OCI-LY7 (cell line): ENCODE measurements around the gene TCF12.

ENCODE experiments used
- EZH2phosphoT487 ChIP-seq: fragments of 200-600 bp; sonication (generic); IDR thresholded peaks from 2 replicates; pipeline ENCODE4 v1.6.1; 2018; ENCODE audit warnings: low read depth, borderline replicate concordance, mild to moderate bottlenecking, mixed run types, antibody characterized with exemption, low read length, moderate library complexity, mixed read lengths
- TF ChIP-seq, protein P1 (sequence below): fragments of 200-600 bp; sonication (generic); conservative IDR thresholded peaks from 2 replicates; pipeline ENCODE4 v1.5.1; 2014; ENCODE audit warnings: mild to moderate bottlenecking, antibody characterized with exemption, low read length, moderate library complexity, mixed read lengths

DNA sequence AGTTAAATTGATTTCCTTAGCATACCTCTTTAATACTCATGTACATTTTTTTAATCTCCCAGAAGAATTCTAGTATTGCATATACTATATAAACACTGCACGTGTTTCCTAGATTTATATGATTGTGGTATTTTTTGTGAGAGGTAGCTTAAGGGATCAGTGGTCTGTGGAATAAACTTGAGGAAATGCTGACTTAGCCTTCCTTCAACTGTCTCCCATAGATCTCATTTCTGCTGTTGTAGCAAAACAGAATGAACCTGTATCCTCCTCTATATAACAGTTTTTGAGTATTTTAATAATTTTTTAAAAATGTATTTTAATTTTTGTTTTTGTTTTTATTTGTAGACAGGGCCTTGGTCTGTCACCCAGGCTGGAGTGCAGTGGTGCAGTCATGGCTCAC, 86.8 kb downstream of the TCF12 start:
- TF ChIP-seq, protein P1, sequence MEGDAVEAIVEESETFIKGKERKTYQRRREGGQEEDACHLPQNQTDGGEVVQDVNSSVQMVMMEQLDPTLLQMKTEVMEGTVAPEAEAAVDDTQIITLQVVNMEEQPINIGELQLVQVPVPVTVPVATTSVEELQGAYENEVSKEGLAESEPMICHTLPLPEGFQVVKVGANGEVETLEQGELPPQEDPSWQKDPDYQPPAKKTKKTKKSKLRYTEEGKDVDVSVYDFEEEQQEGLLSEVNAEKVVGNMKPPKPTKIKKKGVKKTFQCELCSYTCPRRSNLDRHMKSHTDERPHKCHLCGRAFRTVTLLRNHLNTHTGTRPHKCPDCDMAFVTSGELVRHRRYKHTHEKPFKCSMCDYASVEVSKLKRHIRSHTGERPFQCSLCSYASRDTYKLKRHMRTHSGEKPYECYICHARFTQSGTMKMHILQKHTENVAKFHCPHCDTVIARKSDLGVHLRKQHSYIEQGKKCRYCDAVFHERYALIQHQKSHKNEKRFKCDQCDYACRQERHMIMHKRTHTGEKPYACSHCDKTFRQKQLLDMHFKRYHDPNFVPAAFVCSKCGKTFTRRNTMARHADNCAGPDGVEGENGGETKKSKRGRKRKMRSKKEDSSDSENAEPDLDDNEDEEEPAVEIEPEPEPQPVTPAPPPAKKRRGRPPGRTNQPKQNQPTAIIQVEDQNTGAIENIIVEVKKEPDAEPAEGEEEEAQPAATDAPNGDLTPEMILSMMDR: no peak
- no peak for TF ChIP-seq EZH2phosphoT487
